ENCODE results near the gene UFD1. TPM values are rescaled to one million over a fixed set of nuclear protein-coding genes. Genes with fewer than 3 reads are reported as not detected.

The UFD1 gene
- total RNA-seq, 1 experiment from 2014 or later: 57.9 TPM

DNA sequence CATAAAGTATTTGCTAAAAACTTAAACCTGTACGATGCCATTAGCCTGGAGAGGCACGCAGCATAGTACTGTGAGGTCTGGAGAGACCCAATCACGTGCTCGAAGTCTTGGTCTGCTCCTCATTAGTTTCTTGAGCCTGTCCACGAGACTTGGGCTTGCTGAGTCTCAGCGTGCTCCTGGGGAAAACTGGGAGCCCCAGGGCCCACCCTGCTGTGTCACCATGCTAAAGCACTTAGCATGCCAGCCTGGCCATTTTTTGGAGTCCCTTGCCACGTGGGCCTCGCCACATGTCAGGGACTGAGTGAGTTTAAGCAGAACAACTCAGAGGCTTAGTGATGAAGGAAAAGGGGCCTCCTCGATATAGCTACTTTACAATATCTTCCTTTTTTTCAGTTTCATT is 3.3 kb upstream of the UFD1 start (continued):
- TF ChIP-seq ATF2 (CRISPR knock-in tag; IDR thresholded peaks at IDR 0.05; ENCODE audit: borderline replicate concordance, low read depth): no peak

DNA sequence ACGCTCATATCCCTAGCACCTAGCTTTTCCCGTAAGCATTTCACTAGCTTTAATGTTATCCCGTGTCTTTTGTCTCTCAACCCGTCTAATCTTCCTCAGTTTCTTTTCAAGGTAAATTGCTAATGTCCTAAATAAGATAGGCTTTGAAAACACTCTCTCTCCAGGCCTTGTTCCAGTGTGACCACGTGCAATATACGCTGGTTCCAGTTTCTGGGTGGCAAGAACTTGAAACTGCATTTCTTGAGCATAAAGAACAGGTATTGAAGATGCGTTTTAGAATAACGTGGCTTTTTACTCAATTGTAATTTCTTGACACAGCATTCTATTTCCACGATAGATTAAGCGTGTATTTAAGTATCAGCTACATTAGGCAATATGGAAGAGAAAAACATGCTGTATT is 1.8 kb upstream of the UFD1 start:
- Mint-ChIP-seq H3K36me3 (peaks cover 31% of the 10 kb centered on the region), H3K27me3 (ENCODE audit: low read depth) (no peaks in the 10 kb centered on the region), H3K4me3 (peak overlapping the region; percentile 96), H3K27ac (peak overlapping the region; percentile 99; the same call in 1 of the 2 replicates), H3K9me3 (no peaks in the 10 kb centered on the region), H3K4me1 (peaks cover 23% of the 10 kb centered on the region)
- ChIA-PET CTCF (interaction anchor here (0.7 to 2.9 kb wide), 3 partner anchors 149 to 215 kb away, joined by 3 to 18 read pairs (median 3); no protein-coding TSS in a partner anchor), POLR2A (no interaction called here)
- DNase-seq (ENCODE audit: low spot score) (no peak), ATAC-seq (no peak)
- TF ChIP-seq AFF4 (CRISPR knock-in tag; IDR thresholded peaks at IDR 0.05; ENCODE audit: borderline replicate concordance) (no peak), MXD4 (CRISPR knock-in tag; IDR thresholded peaks at IDR 0.05; ENCODE audit: borderline replicate concordance) (no peak), JUN (CRISPR knock-in tag; IDR thresholded peaks at IDR 0.05) (no peak), ZNF232 (CRISPR knock-in tag; IDR thresholded peaks at IDR 0.05) (no peak), ELF4 (CRISPR knock-in tag; IDR thresholded peaks at IDR 0.05; ENCODE audit: low read depth) (no peak), SP1 (CRISPR knock-in tag; conservative IDR thresholded peaks at IDR 0.05) (no peak), TCF7 (CRISPR knock-in tag; IDR thresholded peaks at IDR 0.05; ENCODE audit: low read depth) (no peak), PRRX2 (CRISPR knock-in tag; IDR thresholded peaks at IDR 0.05) (no peak), ZSCAN18 (CRISPR knock-in tag; IDR thresholded peaks at IDR 0.05) (no peak), NR1H2 (CRISPR knock-in tag; IDR thresholded peaks at IDR 0.05) (no peak), NFYB (CRISPR knock-in tag; conservative IDR thresholded peaks at IDR 0.05; ENCODE audit: low read depth) (no peak), TEAD1 (CRISPR knock-in tag; IDR thresholded peaks at IDR 0.05) (no peak), ERG (CRISPR knock-in tag; IDR thresholded peaks at IDR 0.05) (no peak), NR2C2 (CRISPR knock-in tag; IDR thresholded peaks at IDR 0.05) (no peak), SMAD4 (CRISPR knock-in tag; IDR thresholded peaks at IDR 0.05) (no peak), ZMAT4 (CRISPR knock-in tag; IDR thresholded peaks at IDR 0.05) (no peak)
- TF ChIP-seq, protein P1, sequence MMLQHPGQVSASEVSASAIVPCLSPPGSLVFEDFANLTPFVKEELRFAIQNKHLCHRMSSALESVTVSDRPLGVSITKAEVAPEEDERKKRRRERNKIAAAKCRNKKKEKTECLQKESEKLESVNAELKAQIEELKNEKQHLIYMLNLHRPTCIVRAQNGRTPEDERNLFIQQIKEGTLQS (CRISPR knock-in tag; conservative IDR thresholded peaks at IDR 0.05): no peak
- TF ChIP-seq, protein P2, sequence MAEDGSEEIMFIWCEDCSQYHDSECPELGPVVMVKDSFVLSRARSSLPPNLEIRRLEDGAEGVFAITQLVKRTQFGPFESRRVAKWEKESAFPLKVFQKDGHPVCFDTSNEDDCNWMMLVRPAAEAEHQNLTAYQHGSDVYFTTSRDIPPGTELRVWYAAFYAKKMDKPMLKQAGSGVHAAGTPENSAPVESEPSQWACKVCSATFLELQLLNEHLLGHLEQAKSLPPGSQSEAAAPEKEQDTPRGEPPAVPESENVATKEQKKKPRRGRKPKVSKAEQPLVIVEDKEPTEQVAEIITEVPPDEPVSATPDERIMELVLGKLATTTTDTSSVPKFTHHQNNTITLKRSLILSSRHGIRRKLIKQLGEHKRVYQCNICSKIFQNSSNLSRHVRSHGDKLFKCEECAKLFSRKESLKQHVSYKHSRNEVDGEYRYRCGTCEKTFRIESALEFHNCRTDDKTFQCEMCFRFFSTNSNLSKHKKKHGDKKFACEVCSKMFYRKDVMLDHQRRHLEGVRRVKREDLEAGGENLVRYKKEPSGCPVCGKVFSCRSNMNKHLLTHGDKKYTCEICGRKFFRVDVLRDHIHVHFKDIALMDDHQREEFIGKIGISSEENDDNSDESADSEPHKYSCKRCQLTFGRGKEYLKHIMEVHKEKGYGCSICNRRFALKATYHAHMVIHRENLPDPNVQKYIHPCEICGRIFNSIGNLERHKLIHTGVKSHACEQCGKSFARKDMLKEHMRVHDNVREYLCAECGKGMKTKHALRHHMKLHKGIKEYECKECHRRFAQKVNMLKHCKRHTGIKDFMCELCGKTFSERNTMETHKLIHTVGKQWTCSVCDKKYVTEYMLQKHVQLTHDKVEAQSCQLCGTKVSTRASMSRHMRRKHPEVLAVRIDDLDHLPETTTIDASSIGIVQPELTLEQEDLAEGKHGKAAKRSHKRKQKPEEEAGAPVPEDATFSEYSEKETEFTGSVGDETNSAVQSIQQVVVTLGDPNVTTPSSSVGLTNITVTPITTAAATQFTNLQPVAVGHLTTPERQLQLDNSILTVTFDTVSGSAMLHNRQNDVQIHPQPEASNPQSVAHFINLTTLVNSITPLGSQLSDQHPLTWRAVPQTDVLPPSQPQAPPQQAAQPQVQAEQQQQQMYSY (CRISPR knock-in tag; IDR thresholded peaks at IDR 0.05): no peak
- TF ChIP-seq, protein P3, sequence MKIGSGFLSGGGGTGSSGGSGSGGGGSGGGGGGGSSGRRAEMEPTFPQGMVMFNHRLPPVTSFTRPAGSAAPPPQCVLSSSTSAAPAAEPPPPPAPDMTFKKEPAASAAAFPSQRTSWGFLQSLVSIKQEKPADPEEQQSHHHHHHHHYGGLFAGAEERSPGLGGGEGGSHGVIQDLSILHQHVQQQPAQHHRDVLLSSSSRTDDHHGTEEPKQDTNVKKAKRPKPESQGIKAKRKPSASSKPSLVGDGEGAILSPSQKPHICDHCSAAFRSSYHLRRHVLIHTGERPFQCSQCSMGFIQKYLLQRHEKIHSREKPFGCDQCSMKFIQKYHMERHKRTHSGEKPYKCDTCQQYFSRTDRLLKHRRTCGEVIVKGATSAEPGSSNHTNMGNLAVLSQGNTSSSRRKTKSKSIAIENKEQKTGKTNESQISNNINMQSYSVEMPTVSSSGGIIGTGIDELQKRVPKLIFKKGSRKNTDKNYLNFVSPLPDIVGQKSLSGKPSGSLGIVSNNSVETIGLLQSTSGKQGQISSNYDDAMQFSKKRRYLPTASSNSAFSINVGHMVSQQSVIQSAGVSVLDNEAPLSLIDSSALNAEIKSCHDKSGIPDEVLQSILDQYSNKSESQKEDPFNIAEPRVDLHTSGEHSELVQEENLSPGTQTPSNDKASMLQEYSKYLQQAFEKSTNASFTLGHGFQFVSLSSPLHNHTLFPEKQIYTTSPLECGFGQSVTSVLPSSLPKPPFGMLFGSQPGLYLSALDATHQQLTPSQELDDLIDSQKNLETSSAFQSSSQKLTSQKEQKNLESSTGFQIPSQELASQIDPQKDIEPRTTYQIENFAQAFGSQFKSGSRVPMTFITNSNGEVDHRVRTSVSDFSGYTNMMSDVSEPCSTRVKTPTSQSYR (CRISPR knock-in tag; IDR thresholded peaks at IDR 0.05): no peak
- TF ChIP-seq, protein P4, sequence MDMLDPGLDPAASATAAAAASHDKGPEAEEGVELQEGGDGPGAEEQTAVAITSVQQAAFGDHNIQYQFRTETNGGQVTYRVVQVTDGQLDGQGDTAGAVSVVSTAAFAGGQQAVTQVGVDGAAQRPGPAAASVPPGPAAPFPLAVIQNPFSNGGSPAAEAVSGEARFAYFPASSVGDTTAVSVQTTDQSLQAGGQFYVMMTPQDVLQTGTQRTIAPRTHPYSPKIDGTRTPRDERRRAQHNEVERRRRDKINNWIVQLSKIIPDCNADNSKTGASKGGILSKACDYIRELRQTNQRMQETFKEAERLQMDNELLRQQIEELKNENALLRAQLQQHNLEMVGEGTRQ (CRISPR knock-in tag; IDR thresholded peaks at IDR 0.05): no peak
